H9 (cell line): ENCODE data around the gene TOMM5. TPM values are rescaled to one million over a fixed set of nuclear protein-coding genes. Genes with fewer than 3 reads are reported as not detected.
A peak's percentile ranks its signal among the peaks of the same experiment; 100 is the strongest.

ENCODE experiments used
- DNase-seq: peaks from one replicate; pipeline ENCODE4 v3.0.0-alpha.2; 2017
- H2AFZ ChIP-seq: one replicate; pipeline ENCODE4 v1.6.1; 2013; ENCODE audit warnings: mild to moderate bottlenecking, low read length, control low read depth, moderate library complexity
- H2AK5ac ChIP-seq: 2 replicates; pipeline ENCODE4 v1.6.1; 2013; ENCODE audit warnings: low read length, control low read depth, mixed read lengths; ENCODE audit not compliant: insufficient read length
- H2BK120ac ChIP-seq: one replicate; pipeline ENCODE4 v1.6.1; 2013; ENCODE audit warnings: low read depth, mild to moderate bottlenecking, low read length, control low read depth, inconsistent platforms; ENCODE audit not compliant: poor library complexity, severe bottlenecking
- H2BK12ac ChIP-seq: 2 replicates; pipeline ENCODE4 v1.6.1; 2013; ENCODE audit warnings: low read length, control low read depth, mixed read lengths, low read depth; ENCODE audit not compliant: insufficient read length
- H2BK15ac ChIP-seq: 2 replicates; pipeline ENCODE4 v1.6.1; 2013; ENCODE audit warnings: low read depth, low read length, control low read depth
- H2BK20ac ChIP-seq: one replicate; pipeline ENCODE4 v1.6.1; 2013; ENCODE audit warnings: low read depth, mild to moderate bottlenecking, low read length, control low read depth, inconsistent platforms; ENCODE audit not compliant: poor library complexity, severe bottlenecking
- H2BK5ac ChIP-seq: 2 replicates; pipeline ENCODE4 v1.6.1; 2013; ENCODE audit warnings: low read length, control low read depth, mixed read lengths; ENCODE audit not compliant: insufficient read length
- H3K14ac ChIP-seq: 2 replicates; pipeline ENCODE4 v1.6.1; 2013; ENCODE audit warnings: low read length, control low read depth; ENCODE audit not compliant: insufficient read depth
- H3K18ac ChIP-seq: 2 replicates; pipeline ENCODE4 v1.6.1; 2013; ENCODE audit warnings: low read depth, mild to moderate bottlenecking, mixed read lengths, low read length, control low read depth; ENCODE audit not compliant: insufficient read length
- H3K23ac ChIP-seq: 2 replicates; pipeline ENCODE4 v1.6.1; 2013; ENCODE audit warnings: low read length, control low read depth, mixed read lengths, low read depth; ENCODE audit not compliant: insufficient read length
- H3K23me2 ChIP-seq: 2 replicates; pipeline ENCODE4 v1.6.1; 2013; ENCODE audit warnings: low read depth, mild to moderate bottlenecking, mixed read lengths, low read length, control low read depth; ENCODE audit not compliant: insufficient read length, poor library complexity, severe bottlenecking
- H3K27ac ChIP-seq: 2 replicates; pipeline ENCODE4 v1.5.1; 2013; ENCODE audit warnings: low read length, control low read depth, mixed read lengths, low read depth; ENCODE audit not compliant: insufficient read length
- H3K27me3 ChIP-seq: 2 replicates; pipeline ENCODE4 v1.6.1; 2013; ENCODE audit warnings: low read length, control low read depth, inconsistent platforms; ENCODE audit not compliant: insufficient read depth
- H3K4ac ChIP-seq: 2 replicates; pipeline ENCODE4 v1.6.1; 2013; ENCODE audit warnings: low read depth, mild to moderate bottlenecking, control low read depth, inconsistent platforms, low read length, moderate library complexity
- H3K4me1 ChIP-seq: 2 replicates; pipeline ENCODE4 v1.6.1; 2013; ENCODE audit warnings: low read length, control low read depth, inconsistent platforms; ENCODE audit not compliant: insufficient read depth
- H3K4me2 ChIP-seq: 2 replicates; pipeline ENCODE4 v1.6.1; 2013; ENCODE audit warnings: low read length, control low read depth, mixed read lengths; ENCODE audit not compliant: insufficient read length, insufficient read depth
- H3K56ac ChIP-seq: 2 replicates; pipeline ENCODE4 v1.6.1; 2013; ENCODE audit warnings: low read depth, mild to moderate bottlenecking, mixed read lengths, low read length, control low read depth; ENCODE audit not compliant: insufficient read length
- H3K79me1 ChIP-seq: 2 replicates; pipeline ENCODE4 v1.6.1; 2013; ENCODE audit warnings: low read depth, mild to moderate bottlenecking, moderate library complexity, low read length, control low read depth, inconsistent platforms; ENCODE audit not compliant: insufficient read depth, poor library complexity, severe bottlenecking
- H3K79me2 ChIP-seq: 2 replicates; pipeline ENCODE4 v1.6.1; 2013; ENCODE audit warnings: low read length, control low read depth, inconsistent platforms; ENCODE audit not compliant: insufficient read depth
- H3K9ac ChIP-seq: 2 replicates; pipeline ENCODE4 v1.6.1; 2013; ENCODE audit warnings: low read length, control low read depth, mixed read lengths; ENCODE audit not compliant: insufficient read length; ENCODE audit errors: extremely low read depth
- H3K9me3 ChIP-seq: one replicate; pipeline ENCODE4 v1.6.1; 2013; ENCODE audit warnings: low read depth, low read length, inconsistent platforms; ENCODE audit not compliant: control insufficient read depth
- H3T11ph ChIP-seq: one replicate; pipeline ENCODE4 v1.6.1; 2013; ENCODE audit warnings: mild to moderate bottlenecking, low read length, control low read depth, inconsistent platforms
- H4K20me1 ChIP-seq: one replicate; pipeline ENCODE4 v1.6.1; 2013; ENCODE audit not compliant: control insufficient read depth, insufficient read length, insufficient read depth
- H4K5ac ChIP-seq: 2 replicates; pipeline ENCODE4 v1.6.1; 2013; ENCODE audit warnings: low read depth, mild to moderate bottlenecking, mixed read lengths, low read length, control low read depth; ENCODE audit not compliant: insufficient read length
- H4K8ac ChIP-seq: replicated peaks from 2 replicates; pipeline ENCODE4 v1.6.1; 2013; ENCODE audit warnings: low read length, control low read depth, mixed read lengths, low read depth; ENCODE audit not compliant: insufficient read length
- H4K91ac ChIP-seq: 2 replicates; pipeline ENCODE4 v1.6.1; 2013; ENCODE audit warnings: low read depth, mild to moderate bottlenecking, moderate library complexity, mixed read lengths, low read length, control low read depth; ENCODE audit not compliant: insufficient read length
- H3K27ac Mint-ChIP-seq, 3 experiments: 2 replicates in 2 of 3; 3 replicates in 1 of 3; pipeline ENCODE4 v1.8.0; 2020 to 2021; ENCODE audit warnings: mixed read lengths in 3 of 3, mild to moderate bottlenecking in 1 of 3, moderate library complexity in 1 of 3
- H3K27me3 Mint-ChIP-seq: 2 replicates; pipeline ENCODE4 v1.8.0; 2021; ENCODE audit warnings: low read depth, mild to moderate bottlenecking, moderate library complexity, mixed read lengths
- H3K36me3 Mint-ChIP-seq, 3 experiments: 2 replicates in 2 of 3; 3 replicates in 1 of 3; pipeline ENCODE4 v1.8.0; 2020 to 2021; ENCODE audit warnings: low read depth in 3 of 3, mixed read lengths in 3 of 3; ENCODE audit not compliant: insufficient read depth in 1 of 3
- H3K4me1 Mint-ChIP-seq, 2 experiments: 2 replicates each; pipeline ENCODE4 v1.8.0; 2020; ENCODE audit warnings: mixed read lengths in 2 of 2
- H3K4me3 Mint-ChIP-seq, 2 experiments: 2 replicates in 1 of 2; 3 replicates in 1 of 2; pipeline ENCODE4 v1.8.0; 2020 to 2021; ENCODE audit warnings: mild to moderate bottlenecking in 2 of 2, mixed read lengths in 2 of 2, moderate library complexity in 1 of 2
- H3K9me3 Mint-ChIP-seq, 2 experiments: 2 replicates in 1 of 2; 3 replicates in 1 of 2; pipeline ENCODE4 v1.8.0; 2020; ENCODE audit warnings: mild to moderate bottlenecking in 2 of 2, mixed read lengths in 2 of 2, moderate library complexity in 1 of 2
- WGBS: extraction: QIAGEN DNeasy Blood & Tissue Kit; methylation state at CpG from one replicate; pipeline ENCODE4 v1.1.7; 2013; ENCODE audit warnings: missing lambda C conversion rate, low lambda C conversion rate, mixed read lengths; ENCODE audit not compliant: insufficient read length; ENCODE audit errors: extremely low coverage; 5-methylcytosine and 5-hydroxymethylcytosine counted together
- long read RNA-seq: library from polyadenylated mRNA; unstranded; transcript quantifications from one replicate; pipeline ENCODE4 v2.0.0, GENCODE V29; 2020
- total RNA-seq: library from RNA; stranded (reverse); gene quantifications from 2 replicates; pipeline ENCODE4 v1.2.1, GENCODE V29; 2021
- TF ChIP-seq, protein P1 (sequence below): fragments of 200-600 bp; sonication (generic); conservative IDR thresholded peaks from 3 replicates; pipeline ENCODE4 v1.8.0; 2021; ENCODE audit warnings: antibody characterized with exemption, mild to moderate bottlenecking

The TOMM5 gene
- 123 and 124 TPM in 2 replicates for total RNA-seq
- long read RNA-seq, transcript TOMM5-201 (2 exons, 751 nt) = major isoform, 63 of 69 reads
- long read RNA-seq, partial matches to known transcripts = 0 of 69 reads
- long read RNA-seq, other reads (novel, unspliced or antisense) = 0 of 69 reads

DNA sequence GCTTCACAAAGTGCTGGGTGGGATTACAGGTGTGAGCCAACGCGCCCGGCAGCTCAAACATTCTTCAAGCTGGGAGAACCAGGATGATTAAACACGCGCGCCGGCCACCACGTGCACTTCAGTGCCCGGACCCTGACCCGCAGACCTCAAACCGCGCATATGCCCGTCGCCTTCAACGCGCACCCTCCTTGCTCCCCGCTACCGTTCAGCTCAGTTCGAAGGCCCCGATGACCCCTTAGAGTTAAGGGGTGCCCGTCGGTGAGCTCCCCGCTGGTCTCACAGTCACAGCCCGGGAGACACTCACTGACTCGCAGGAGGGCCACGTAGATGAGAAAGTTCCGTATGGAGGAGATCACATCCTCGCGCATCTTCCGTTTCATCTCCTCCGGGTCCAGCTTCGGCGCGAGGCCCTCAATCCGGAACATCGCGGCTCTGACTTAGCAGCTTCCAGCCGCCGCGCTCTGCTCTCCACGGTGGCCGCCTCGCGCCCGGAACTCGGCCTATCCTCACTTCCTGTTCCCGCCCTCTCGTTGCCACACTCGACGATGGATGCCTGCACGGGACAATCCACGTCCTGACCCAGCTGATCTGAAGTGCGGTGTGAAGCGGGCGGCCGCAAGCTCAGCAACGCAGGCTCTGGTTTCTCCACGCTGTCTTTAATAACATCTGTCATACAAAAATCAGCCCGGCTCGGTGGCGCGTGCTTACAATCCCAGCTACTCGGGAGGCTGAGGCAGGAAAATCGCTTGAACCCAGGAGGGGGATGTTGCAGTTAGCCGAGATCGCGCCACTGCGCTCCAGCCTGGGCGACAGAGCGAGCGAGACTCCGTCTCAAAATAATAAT, at the start of gene TOMM5:
Gene TOMM5 (minus strand): TSS at position 490 of the 844 bp plus-strand sequence. CDS start 65 bp downstream, at position 425.
- DNase-seq = peak; percentile 91
- Histone ChIP-seq H3K18ac (peak within 1 kb of the TSS; percentile 88), H3K9ac (peak within 1 kb of the TSS; percentile 97), H4K91ac (peak within 1 kb of the TSS; percentile 34), H2BK5ac (no peak within 1 kb of the TSS), H3K14ac (peak within 1 kb of the TSS; percentile 99), H3K79me1 (peaks cover 12% of the 10 kb centered on the region), H3K9me3 (no peaks in the 10 kb centered on the region), H2AFZ (peak within 1 kb of the TSS; percentile 46), H3K79me2 (peaks cover 18% of the 10 kb centered on the region), H2BK20ac (no peak within 1 kb of the TSS), H3K4me2 (peak within 1 kb of the TSS; percentile 84), H3K4ac (0 out of 2 replicates have a peak within 1 kb of the TSS, but pooled peaks have one; percentile 23), H3K4me1 (no peaks in the 10 kb centered on the region; the same call in 1 of the 2 replicates), H2AK5ac (no peak within 1 kb of the TSS), H3K27me3 (0 out of 2 replicates have a peak, but pooled peaks cover 2% of the 10 kb centered on the region), H3K27ac (no peak within 1 kb of the TSS), H4K5ac (peak within 1 kb of the TSS; percentile 93), H2BK15ac (no peak within 1 kb of the TSS), H3K23ac (no peak within 1 kb of the TSS), H4K8ac (no peak within 1 kb of the TSS), H3K23me2 (peaks cover 3% of the 10 kb centered on the region), H4K20me1 (no peaks in the 10 kb centered on the region), H2BK12ac (peak within 1 kb of the TSS; percentile 70), H3K56ac (peak within 1 kb of the TSS; percentile 34), H2BK120ac (no peak within 1 kb of the TSS), H3T11ph (no peak within 1 kb of the TSS)
- TF ChIP-seq, protein P1, sequence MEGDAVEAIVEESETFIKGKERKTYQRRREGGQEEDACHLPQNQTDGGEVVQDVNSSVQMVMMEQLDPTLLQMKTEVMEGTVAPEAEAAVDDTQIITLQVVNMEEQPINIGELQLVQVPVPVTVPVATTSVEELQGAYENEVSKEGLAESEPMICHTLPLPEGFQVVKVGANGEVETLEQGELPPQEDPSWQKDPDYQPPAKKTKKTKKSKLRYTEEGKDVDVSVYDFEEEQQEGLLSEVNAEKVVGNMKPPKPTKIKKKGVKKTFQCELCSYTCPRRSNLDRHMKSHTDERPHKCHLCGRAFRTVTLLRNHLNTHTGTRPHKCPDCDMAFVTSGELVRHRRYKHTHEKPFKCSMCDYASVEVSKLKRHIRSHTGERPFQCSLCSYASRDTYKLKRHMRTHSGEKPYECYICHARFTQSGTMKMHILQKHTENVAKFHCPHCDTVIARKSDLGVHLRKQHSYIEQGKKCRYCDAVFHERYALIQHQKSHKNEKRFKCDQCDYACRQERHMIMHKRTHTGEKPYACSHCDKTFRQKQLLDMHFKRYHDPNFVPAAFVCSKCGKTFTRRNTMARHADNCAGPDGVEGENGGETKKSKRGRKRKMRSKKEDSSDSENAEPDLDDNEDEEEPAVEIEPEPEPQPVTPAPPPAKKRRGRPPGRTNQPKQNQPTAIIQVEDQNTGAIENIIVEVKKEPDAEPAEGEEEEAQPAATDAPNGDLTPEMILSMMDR = no peak
- Mint-ChIP-seq H3K4me1 (peaks cover 8 to 24% of the 10 kb centered on the region in 2 experiments), H3K27ac (peak within 1 kb of the TSS; percentile 33 to 97 (median 70); a peak in 6 of 7 replicates), H3K4me3 (peak within 1 kb of the TSS; percentile 97 to 98), H3K9me3 (peaks cover 0 to 7% of the 10 kb centered on the region in 2 experiments; a peak in 1 of 5 replicates), H3K36me3 (peaks cover 9 to 32% (median 23%) of the 10 kb centered on the region in 3 experiments; a peak in 6 of 7 replicates), H3K27me3 (peaks cover 51% of the 10 kb centered on the region)
- no CpG with 5 or more reads among the region's 72 CpGs for WGBS
